ENCODE data around the gene HLA-DQB2. TPM values are rescaled to one million over a fixed set of nuclear protein-coding genes. Genes with fewer than 3 reads are reported as not detected.

The HLA-DQB2 gene
- total RNA-seq, 4 donors from 2014 or later = 63.7 to 89.1 (median 68.7) TPM

DNA sequence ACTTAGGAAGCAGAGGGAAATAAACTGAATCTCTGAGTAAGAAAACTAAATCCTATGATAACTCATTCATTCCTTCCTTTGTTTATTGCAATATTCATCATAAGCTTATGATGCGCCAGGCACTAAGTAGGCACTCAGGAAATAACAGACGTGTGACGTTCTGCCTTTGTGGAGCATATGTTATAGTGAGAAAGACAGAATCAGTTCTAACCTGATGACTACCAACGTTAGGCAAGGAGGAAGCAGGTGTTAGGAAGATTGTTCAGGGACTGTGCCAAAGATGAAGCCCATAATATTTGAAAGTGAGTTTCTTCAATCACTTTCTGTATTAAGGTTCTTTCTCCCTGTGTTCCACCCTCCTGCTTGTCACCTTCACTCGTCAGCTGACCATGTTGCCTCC lies 18.6 kb downstream of the HLA-DQB2 start:
- 37 to 42% methylated on average over 5 of the region's 5 CpGs for WGBS, 2 donors
- intact Hi-C loops (cut with DNase I; ENCODE audit: low total_unique reads) = no loop called here
- TF ChIP-seq, protein P1, sequence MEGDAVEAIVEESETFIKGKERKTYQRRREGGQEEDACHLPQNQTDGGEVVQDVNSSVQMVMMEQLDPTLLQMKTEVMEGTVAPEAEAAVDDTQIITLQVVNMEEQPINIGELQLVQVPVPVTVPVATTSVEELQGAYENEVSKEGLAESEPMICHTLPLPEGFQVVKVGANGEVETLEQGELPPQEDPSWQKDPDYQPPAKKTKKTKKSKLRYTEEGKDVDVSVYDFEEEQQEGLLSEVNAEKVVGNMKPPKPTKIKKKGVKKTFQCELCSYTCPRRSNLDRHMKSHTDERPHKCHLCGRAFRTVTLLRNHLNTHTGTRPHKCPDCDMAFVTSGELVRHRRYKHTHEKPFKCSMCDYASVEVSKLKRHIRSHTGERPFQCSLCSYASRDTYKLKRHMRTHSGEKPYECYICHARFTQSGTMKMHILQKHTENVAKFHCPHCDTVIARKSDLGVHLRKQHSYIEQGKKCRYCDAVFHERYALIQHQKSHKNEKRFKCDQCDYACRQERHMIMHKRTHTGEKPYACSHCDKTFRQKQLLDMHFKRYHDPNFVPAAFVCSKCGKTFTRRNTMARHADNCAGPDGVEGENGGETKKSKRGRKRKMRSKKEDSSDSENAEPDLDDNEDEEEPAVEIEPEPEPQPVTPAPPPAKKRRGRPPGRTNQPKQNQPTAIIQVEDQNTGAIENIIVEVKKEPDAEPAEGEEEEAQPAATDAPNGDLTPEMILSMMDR (IDR thresholded peaks at IDR 0.05) = no peak
- TF ChIP-seq POLR2A (IDR thresholded peaks at IDR 0.05) = no peak

DNA sequence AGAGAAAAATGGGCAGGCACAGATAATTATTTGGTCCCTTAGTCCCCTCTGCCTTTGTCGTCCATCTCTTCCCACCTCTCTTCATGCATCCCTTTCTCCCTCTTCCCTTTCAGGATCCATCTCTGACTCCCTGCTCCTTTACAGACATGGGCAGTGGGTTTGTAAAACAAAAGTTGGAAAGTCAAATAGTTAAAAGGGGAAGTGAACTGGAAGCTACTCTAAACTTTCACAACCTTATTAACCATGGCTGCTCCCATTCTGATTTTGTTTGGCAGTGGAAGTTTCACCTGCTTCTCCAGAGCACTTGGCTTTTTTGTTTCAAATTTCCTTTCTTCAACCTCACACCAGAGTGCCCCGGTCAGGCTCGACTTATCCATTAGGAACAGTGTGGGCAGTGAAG lies 21.0 kb downstream of the HLA-DQB2 start:
- no peak for DNase-seq (ENCODE audit: low spot score in 2 of 2)
- TF ChIP-seq, protein P1 (IDR thresholded peaks at IDR 0.05) = no peak
- TF ChIP-seq POLR2A (IDR thresholded peaks at IDR 0.05) = no peak
- 89 to 93% methylated on average over 3 of the region's 3 CpGs for WGBS, 2 donors
- H3K4me3 ChIP-seq (ENCODE audit: low read depth, poor library complexity, severe bottlenecking) = no peak overlapping the region
- intact Hi-C loops (cut with DNase I; ENCODE audit: low total_unique reads) = no loop called here

More for the DNA sequence above, 18.6 kb downstream of the HLA-DQB2 start:
- no peak for DNase-seq (ENCODE audit: low spot score in 2 of 2)
- no peak overlapping the region for H3K4me3 ChIP-seq (ENCODE audit: low read depth, poor library complexity, severe bottlenecking)

- 64 to 71% methylated on average over 7 of the region's 7 CpGs for WGBS, 2 donors
- no peak within 1 kb of the TSS for H3K4me3 ChIP-seq (ENCODE audit: low read depth, poor library complexity, severe bottlenecking)
- no peak for TF ChIP-seq POLR2A (IDR thresholded peaks at IDR 0.05)
- TF ChIP-seq, protein P1 (IDR thresholded peaks at IDR 0.05) = no peak
- DNase-seq (ENCODE audit: low spot score in 2 of 2) = no peak
- intact Hi-C loops (cut with DNase I; ENCODE audit: low total_unique reads) = no loop called here
Measured at GRCh38 chr6:32741031-32741960, 22.0 kb downstream of the HLA-DQB2 start, which contains the start of gene HLA-DQA2. TSS of gene HLA-DQA2 (plus strand) at chr6:32741391. CDS start at chr6:32741444, 53 bp downstream.

- WGBS, 2 donors = 54 to 60% methylated on average over 2 of the region's 2 CpGs
- intact Hi-C loops (cut with DNase I; ENCODE audit: low total_unique reads) = no loop called here
- DNase-seq (ENCODE audit: low spot score in 2 of 2) = no peak
- TF ChIP-seq, protein P1 (IDR thresholded peaks at IDR 0.05) = no peak
- no peak for TF ChIP-seq POLR2A (IDR thresholded peaks at IDR 0.05)
- no peak overlapping the region for H3K4me3 ChIP-seq (ENCODE audit: low read depth, poor library complexity, severe bottlenecking)
Measured at GRCh38 chr6:32738126-32738525, 25.2 kb downstream of the HLA-DQB2 start.

GRCh38 chr6:32718879-32719278 lies 44.5 kb downstream of the HLA-DQB2 start:
- intact Hi-C loops (cut with DNase I; ENCODE audit: low total_unique reads) = no loop called here
- no peak for TF ChIP-seq POLR2A (IDR thresholded peaks at IDR 0.05)
- TF ChIP-seq, protein P1 (IDR thresholded peaks at IDR 0.05) = no peak
- WGBS, 2 donors = 29 to 38% methylated on average over 3 of the region's 3 CpGs
- H3K4me3 ChIP-seq (ENCODE audit: low read depth, poor library complexity, severe bottlenecking) = no peak overlapping the region
- no peak for DNase-seq (ENCODE audit: low spot score in 2 of 2)
